Pancreas (tissue), 10 donors: ENCODE results near the gene IL6R. TPM values are rescaled to one million over a fixed set of nuclear protein-coding genes. Genes with fewer than 3 reads are reported as not detected.

Experiments
- ATAC-seq, 4 donors: fragments of 200-7000 bp; cut with Tn5 transposase; one replicate each; pipeline versions ENCODE4 v1.8.0 to v1.9.1; 2020; ENCODE audit warnings: mild to moderate bottlenecking in 4 of 4, moderate library complexity in 4 of 4
- DNase-seq, 6 donors: peaks; one replicate each; pipeline ENCODE4 v3.0.0-alpha.2; 2020
- FAIRE-seq: peaks from 2 replicates; lab custom pipeline; 2012; peaks lifted over from hg19 to GRCh38; lab: Jason Lieb, UNC
- H3K27ac ChIP-seq, 4 donors: fragments of 200-600 bp; sonication (generic); 1 replicate in 3 of 4; 2 replicates in 1 of 4; pipeline versions ENCODE4 v1.5.0 to v1.8.0; 2020
- H3K27me3 ChIP-seq, 4 donors: fragments of 200-600 bp; one replicate each; pipeline ENCODE4 v1.8.0; 2021
- H3K36me3 ChIP-seq, 3 donors: fragments of 200-600 bp; sonication (generic) in 1 of 3; one replicate each; pipeline versions ENCODE4 v1.5.0 to v1.8.0; 2020 to 2021
- H3K4me1 ChIP-seq, 3 donors: fragments of 200-600 bp; one replicate each; pipeline ENCODE4 v1.8.0; 2021
- H3K4me3 ChIP-seq, 4 donors: fragments of 200-600 bp; sonication (generic) in 2 of 4; one replicate each; pipeline versions ENCODE4 v1.5.0 to v1.8.0; 2020 to 2021
- H3K9me3 ChIP-seq, 4 donors: fragments of 200-600 bp; one replicate each; pipeline ENCODE4 v1.8.0; 2021
- WGBS, 2 donors: extraction: QIAGEN DNeasy Blood & Tissue Kit; methylation state at CpG; one replicate each; pipeline ENCODE4 v1.1.7; 2013; 5-methylcytosine and 5-hydroxymethylcytosine counted together
- intact Hi-C, 3 donors: fragments of 100-400 bp; cut with DNase I; formaldehyde crosslinking; loops; one replicate each; pipeline versions ENCODE4 v1.11.1 to v1.14.2; 2022
- polyA plus RNA-seq, 2 donors: library from polyadenylated mRNA; stranded (reverse); fragments of 200-250 nt; gene quantifications; one replicate each; pipeline ENCODE4 v1.2.3, GENCODE V29; 2013
- total RNA-seq, 6 donors: library from RNA; stranded (reverse); fragmentation: NEBNext Ultra II Directional in 4 of 6; extraction: Animal tissue kit (Norgen Biotek cat#: 25700) in 4 of 6; gene quantifications; one replicate each; pipeline versions ENCODE4 v1.2.1 to v1.2.4, GENCODE V29; 2021 to 2023
- TF ChIP-seq, protein P1 (sequence below), 4 donors: fragments of 200-600 bp; sonication (generic) in 3 of 4; IDR thresholded peaks; one replicate each; pipeline versions ENCODE4 v1.5.0 to v1.8.0; 2021; ENCODE audit warnings: antibody characterized with exemption in 4 of 4
- donor health status: healthy with polysubstance abuse.
- donor health status: DM: no; HTN: no; CAD: no; lungs with moderate emphysema.
- donor health status: DM: no; HTN: no; CAD: no.
- donor health status: control.
- donor health status: control.
- donor health status: Bipolar disorder and iron deficiency.
- donor health status: DM: yes; HTN: yes; CAD: no.
- donor health status: DM: no; HTN: no; CAD: no.
- donor health status: DM: no; HTN: no; CAD: no.
- donor health status: DM: yes; HTN: yes; CAD: no.

Gene IL6R
- total and polyA plus RNA-seq, 8 donors = 2.2 to 12.9 (median 7.1) TPM

DNA sequence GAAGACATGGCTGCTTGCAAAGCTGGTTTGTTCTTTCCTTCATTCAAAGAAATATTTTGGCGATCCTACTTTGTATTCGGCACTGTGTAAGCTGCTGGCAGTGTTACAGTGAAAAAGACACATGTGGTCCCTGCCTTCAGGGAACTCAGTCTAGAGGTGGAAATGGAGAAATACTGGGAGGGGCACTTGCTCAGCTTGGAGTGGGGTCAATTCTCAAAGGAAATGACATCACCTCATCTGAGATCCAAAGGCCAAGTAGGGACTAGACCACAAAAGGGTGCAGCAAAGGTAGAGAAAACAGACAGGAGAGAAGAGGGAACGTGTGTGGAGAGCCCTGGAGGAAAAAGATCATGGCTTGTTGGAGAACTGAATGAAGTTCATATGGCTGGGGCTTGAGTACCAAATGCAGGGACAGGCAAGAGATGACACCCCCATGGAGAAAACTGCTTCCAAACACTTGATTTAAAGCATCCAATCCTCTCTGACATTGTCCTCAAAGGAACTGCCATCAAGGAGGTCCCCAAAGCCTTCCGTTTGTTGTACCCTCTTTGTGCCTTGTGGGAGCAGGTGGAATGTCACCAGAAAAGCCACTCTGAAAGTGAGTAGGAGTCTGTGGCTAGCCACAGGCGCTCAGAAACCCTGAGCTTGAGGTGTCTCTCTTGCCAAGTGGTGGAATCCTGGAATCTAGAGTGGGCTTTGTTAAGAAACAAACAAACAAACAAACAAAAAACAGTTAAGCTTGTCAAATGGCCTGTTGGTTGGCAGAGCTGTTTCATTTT lies 48.6 kb downstream of the IL6R start:
- H3K27ac ChIP-seq = no peak overlapping the region

GRCh38 chr1:154454386-154455120 lies 49.4 kb downstream of the IL6R start:
- 78 to 81% methylated on average over 5 of the region's 5 CpGs for whole genome bisulfite sequencing, 2 donors
- no peak overlapping the region for H3K4me3 ChIP-seq
- intact Hi-C loops = no loop called here
- no peaks in the 10 kb centered on the region for H3K27me3 ChIP-seq
- ATAC-seq (no peak), DNase-seq (no peak), FAIRE-seq (no peak)
- H3K36me3 ChIP-seq = peaks cover 0 to 4% (median 0%) of the 10 kb centered on the region in 3 donors
- TF ChIP-seq, protein P1, sequence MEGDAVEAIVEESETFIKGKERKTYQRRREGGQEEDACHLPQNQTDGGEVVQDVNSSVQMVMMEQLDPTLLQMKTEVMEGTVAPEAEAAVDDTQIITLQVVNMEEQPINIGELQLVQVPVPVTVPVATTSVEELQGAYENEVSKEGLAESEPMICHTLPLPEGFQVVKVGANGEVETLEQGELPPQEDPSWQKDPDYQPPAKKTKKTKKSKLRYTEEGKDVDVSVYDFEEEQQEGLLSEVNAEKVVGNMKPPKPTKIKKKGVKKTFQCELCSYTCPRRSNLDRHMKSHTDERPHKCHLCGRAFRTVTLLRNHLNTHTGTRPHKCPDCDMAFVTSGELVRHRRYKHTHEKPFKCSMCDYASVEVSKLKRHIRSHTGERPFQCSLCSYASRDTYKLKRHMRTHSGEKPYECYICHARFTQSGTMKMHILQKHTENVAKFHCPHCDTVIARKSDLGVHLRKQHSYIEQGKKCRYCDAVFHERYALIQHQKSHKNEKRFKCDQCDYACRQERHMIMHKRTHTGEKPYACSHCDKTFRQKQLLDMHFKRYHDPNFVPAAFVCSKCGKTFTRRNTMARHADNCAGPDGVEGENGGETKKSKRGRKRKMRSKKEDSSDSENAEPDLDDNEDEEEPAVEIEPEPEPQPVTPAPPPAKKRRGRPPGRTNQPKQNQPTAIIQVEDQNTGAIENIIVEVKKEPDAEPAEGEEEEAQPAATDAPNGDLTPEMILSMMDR (IDR thresholded peaks at IDR 0.05) = no peak
- no peaks in the 10 kb centered on the region for H3K9me3 ChIP-seq
- H3K27ac ChIP-seq = no peak overlapping the region
- no peaks in the 10 kb centered on the region for H3K4me1 ChIP-seq

More for the DNA sequence above, 48.6 kb downstream of the IL6R start:
- Histone ChIP-seq H3K36me3 (peaks cover 0 to 4% (median 0%) of the 10 kb centered on the region in 3 donors), H3K9me3 (no peaks in the 10 kb centered on the region), H3K27me3 (no peaks in the 10 kb centered on the region), H3K4me3 (no peak overlapping the region), H3K4me1 (no peaks in the 10 kb centered on the region)
- intact Hi-C loops = no loop called here
- FAIRE-seq = no peak
- peak in 3 of 4 donors; percentile 28 to 68 (median 31) for ATAC-seq
- 63 to 70% methylated on average over 5 of the region's 5 CpGs for WGBS, 2 donors
- DNase-seq = no peak
- TF ChIP-seq, protein P1 (IDR thresholded peaks at IDR 0.05) = no peak

GRCh38 chr1:154456631-154457030 lies 51.5 kb downstream of the IL6R start:
- Histone ChIP-seq H3K36me3 (no peaks in the 10 kb centered on the region), H3K27me3 (no peaks in the 10 kb centered on the region), H3K4me3 (no peak overlapping the region), H3K9me3 (no peaks in the 10 kb centered on the region), H3K4me1 (no peaks in the 10 kb centered on the region), H3K27ac (no peak overlapping the region)
- intact Hi-C loops = no loop called here
- WGBS, 2 donors = 87 to 88% methylated on average over 6 of the region's 6 CpGs
- TF ChIP-seq, protein P1 (IDR thresholded peaks at IDR 0.05) = no peak
- no peak for DNase-seq
- FAIRE-seq = no peak
- no peak for ATAC-seq

- ATAC-seq = peak in 3 of 4 donors; percentile 33 to 63 (median 51)
- no peak for DNase-seq
- TF ChIP-seq, protein P1 (IDR thresholded peaks at IDR 0.05) = no peak
- H3K36me3 ChIP-seq = no peaks in the 10 kb centered on the region
- FAIRE-seq = no peak
- intact Hi-C loops = no loop called here
- H3K27ac ChIP-seq = no peak overlapping the region
- no peaks in the 10 kb centered on the region for H3K9me3 ChIP-seq
- H3K4me3 ChIP-seq = no peak overlapping the region
- H3K4me1 ChIP-seq = no peaks in the 10 kb centered on the region
- H3K27me3 ChIP-seq = no peaks in the 10 kb centered on the region
These were observed 53.9 kb downstream of the IL6R start for GRCh38 chr1:154459080-154459479.
